ENCODE data around the gene TBC1D22A. TPM values are rescaled to one million over a fixed set of nuclear protein-coding genes. Genes with fewer than 3 reads are reported as not detected.

Gene TBC1D22A
- total RNA-seq, 1 donor: 17.7 TPM

DNA sequence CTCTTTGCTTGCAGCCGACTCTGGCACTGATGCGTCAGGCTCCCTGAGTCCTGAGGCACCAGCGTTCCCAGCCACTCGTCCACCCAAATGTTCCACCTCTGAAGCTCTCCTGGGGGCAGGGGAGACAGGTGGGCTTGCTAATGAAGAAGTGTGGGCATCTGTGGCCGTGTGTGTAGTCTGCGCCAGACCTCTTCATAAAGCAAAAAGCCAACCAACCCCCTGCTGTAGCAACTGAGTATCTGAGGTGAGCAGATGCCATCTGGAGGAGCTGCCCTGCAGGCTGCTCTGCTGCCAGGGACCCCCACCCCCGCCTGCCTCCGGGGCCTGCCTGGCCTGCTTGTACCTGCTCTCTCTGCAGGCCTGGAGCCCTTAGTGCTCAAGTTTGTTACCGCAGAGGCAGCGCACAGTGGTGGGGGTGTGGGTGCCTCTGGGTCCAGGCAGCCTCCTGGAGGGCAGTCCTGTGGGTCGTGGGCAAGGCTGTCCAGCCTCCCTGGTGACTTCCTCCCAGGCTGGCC, 272.5 kb downstream of the TBC1D22A start:
- Histone ChIP-seq H3K4me2 (ENCODE audit: insufficient read depth, low read length) (no peak overlapping the region), H3K4me1 (ENCODE audit: insufficient read depth, low read length) (peaks cover 6% of the 10 kb centered on the region), H3K27me3 (ENCODE audit: insufficient read depth, low read length) (no peaks in the 10 kb centered on the region), H3K9me3 (ENCODE audit: low read depth, low read length) (no peaks in the 10 kb centered on the region), H4K20me1 (ENCODE audit: insufficient read depth, low read length) (peaks cover 13% of the 10 kb centered on the region), H3K4me3 (ENCODE audit: insufficient read depth, low read length) (no peak overlapping the region), H3K36me3 (ENCODE audit: insufficient read depth, low read length) (no peaks in the 10 kb centered on the region), H3K27ac (ENCODE audit: low read depth, low read length) (no peak overlapping the region), H2AFZ (ENCODE audit: low read length) (no peak overlapping the region), H3K79me2 (ENCODE audit: insufficient read depth, low read length) (no peaks in the 10 kb centered on the region)
- peak; percentile 64 for DNase-seq (ENCODE audit: insufficient read length, low spot score, missing footprints)
- TF ChIP-seq, protein P1, sequence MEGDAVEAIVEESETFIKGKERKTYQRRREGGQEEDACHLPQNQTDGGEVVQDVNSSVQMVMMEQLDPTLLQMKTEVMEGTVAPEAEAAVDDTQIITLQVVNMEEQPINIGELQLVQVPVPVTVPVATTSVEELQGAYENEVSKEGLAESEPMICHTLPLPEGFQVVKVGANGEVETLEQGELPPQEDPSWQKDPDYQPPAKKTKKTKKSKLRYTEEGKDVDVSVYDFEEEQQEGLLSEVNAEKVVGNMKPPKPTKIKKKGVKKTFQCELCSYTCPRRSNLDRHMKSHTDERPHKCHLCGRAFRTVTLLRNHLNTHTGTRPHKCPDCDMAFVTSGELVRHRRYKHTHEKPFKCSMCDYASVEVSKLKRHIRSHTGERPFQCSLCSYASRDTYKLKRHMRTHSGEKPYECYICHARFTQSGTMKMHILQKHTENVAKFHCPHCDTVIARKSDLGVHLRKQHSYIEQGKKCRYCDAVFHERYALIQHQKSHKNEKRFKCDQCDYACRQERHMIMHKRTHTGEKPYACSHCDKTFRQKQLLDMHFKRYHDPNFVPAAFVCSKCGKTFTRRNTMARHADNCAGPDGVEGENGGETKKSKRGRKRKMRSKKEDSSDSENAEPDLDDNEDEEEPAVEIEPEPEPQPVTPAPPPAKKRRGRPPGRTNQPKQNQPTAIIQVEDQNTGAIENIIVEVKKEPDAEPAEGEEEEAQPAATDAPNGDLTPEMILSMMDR (IDR thresholded peaks at IDR 0.05; ENCODE audit: extremely low read depth, low read depth, low read length): no peak

DNA sequence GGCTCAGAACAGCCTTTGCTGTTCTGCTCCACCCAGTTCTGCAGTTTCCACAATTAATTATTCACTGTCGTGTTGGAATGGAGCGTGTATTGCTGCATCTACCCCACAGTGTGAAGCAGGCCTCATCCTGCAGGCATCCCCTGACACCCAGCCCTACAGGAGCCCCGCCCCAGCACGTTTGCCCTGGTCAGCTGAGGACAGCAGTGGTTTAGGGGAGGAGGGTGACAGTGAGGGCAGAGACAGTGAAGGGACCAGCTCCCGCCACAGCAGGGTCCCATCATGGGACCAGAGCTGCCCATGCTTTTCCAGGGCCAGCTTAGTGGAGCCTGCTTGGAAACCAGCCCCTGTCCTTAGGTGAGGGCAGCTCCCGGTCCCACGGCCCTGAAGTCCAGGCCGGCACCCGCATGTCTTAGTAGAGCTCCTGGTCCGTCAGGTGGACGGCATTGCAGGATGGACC, 273.0 kb downstream of the TBC1D22A start:
- Histone ChIP-seq H3K9me3 (ENCODE audit: low read depth, low read length) (no peaks in the 10 kb centered on the region), H3K36me3 (ENCODE audit: insufficient read depth, low read length) (no peaks in the 10 kb centered on the region)
- peak; percentile 69 for DNase-seq (ENCODE audit: insufficient read length, low spot score, missing footprints)

DNA sequence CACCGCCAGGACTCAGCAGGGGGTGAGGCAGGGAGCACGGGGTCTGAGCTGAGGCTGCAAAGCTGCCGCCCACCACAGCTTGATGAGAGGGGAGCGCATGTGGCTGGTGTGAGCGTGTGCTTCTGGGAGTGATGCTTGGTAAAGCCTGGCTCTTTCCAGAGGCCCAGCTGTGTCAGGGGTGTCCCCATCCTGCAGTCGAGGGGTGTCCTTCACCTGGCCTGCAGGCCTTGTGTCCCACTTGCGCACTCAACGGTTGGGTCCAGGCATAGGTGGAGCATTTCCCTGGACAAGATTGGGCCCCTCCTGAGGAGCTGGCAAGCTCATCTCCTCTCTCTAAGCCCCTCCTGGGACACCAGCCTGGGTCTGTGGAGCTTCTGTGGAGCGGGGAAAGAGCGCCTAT, 273.9 kb downstream of the TBC1D22A start:
- Histone ChIP-seq H2AFZ (ENCODE audit: low read length) (no peak overlapping the region), H3K4me1 (ENCODE audit: insufficient read depth, low read length) (no peaks in the 10 kb centered on the region), H3K4me3 (ENCODE audit: insufficient read depth, low read length) (no peak overlapping the region), H3K4me2 (ENCODE audit: insufficient read depth, low read length) (no peak overlapping the region), H3K9me3 (ENCODE audit: low read depth, low read length) (no peaks in the 10 kb centered on the region), H3K27ac (ENCODE audit: low read depth, low read length) (no peak overlapping the region), H4K20me1 (ENCODE audit: insufficient read depth, low read length) (peaks cover 10% of the 10 kb centered on the region), H3K36me3 (ENCODE audit: insufficient read depth, low read length) (no peaks in the 10 kb centered on the region), H3K79me2 (ENCODE audit: insufficient read depth, low read length) (no peaks in the 10 kb centered on the region), H3K27me3 (ENCODE audit: insufficient read depth, low read length) (no peaks in the 10 kb centered on the region)
- peak; percentile 58 for DNase-seq (ENCODE audit: insufficient read length, low spot score, missing footprints)
- TF ChIP-seq, protein P1 (IDR thresholded peaks at IDR 0.05; ENCODE audit: extremely low read depth, low read depth, low read length): no peak

More for the DNA sequence above, 273.0 kb downstream of the TBC1D22A start:
- H3K4me2 ChIP-seq (ENCODE audit: insufficient read depth, low read length): no peak overlapping the region
- no peaks in the 10 kb centered on the region for H3K79me2 ChIP-seq (ENCODE audit: insufficient read depth, low read length)
- H3K27ac ChIP-seq (ENCODE audit: low read depth, low read length): no peak overlapping the region
- peaks cover 2% of the 10 kb centered on the region for H3K4me1 ChIP-seq (ENCODE audit: insufficient read depth, low read length)
- no peaks in the 10 kb centered on the region for H3K27me3 ChIP-seq (ENCODE audit: insufficient read depth, low read length)
- TF ChIP-seq, protein P1 (IDR thresholded peaks at IDR 0.05; ENCODE audit: extremely low read depth, low read depth, low read length): no peak
- no peak overlapping the region for H2AFZ ChIP-seq (ENCODE audit: low read length)
- H3K4me3 ChIP-seq (ENCODE audit: insufficient read depth, low read length): no peak overlapping the region
- peaks cover 13% of the 10 kb centered on the region for H4K20me1 ChIP-seq (ENCODE audit: insufficient read depth, low read length)

DNA sequence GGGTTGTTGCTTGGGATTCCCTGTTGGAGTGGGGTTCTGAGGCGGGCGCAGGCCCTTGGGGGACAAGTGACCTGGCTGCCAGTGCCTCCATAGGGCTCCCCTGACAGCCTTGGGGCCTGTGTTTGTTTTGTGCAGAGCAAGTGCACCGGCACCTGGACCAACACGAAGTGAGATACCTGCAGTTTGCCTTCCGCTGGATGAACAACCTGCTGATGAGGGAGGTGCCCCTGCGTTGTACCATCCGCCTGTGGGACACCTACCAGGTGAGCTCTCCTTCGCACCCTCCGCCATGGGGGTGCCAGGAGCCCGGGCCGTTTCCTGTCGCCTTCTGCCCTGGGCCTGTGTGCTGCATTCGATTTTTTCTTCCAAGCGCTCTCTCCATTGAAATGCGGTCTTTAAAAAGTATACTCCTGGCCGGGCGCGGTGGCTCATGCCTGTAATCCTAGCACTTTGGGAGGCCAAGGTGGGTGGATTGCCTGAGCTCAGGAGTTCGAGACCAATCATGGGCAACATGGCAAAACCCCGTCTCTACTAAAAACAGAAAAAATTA, 274.6 kb downstream of the TBC1D22A start:
- Histone ChIP-seq H3K36me3 (ENCODE audit: insufficient read depth, low read length) (no peaks in the 10 kb centered on the region), H3K4me2 (ENCODE audit: insufficient read depth, low read length) (no peak overlapping the region), H3K27me3 (ENCODE audit: insufficient read depth, low read length) (no peaks in the 10 kb centered on the region), H2AFZ (ENCODE audit: low read length) (no peak overlapping the region), H3K4me1 (ENCODE audit: insufficient read depth, low read length) (no peaks in the 10 kb centered on the region), H3K79me2 (ENCODE audit: insufficient read depth, low read length) (no peaks in the 10 kb centered on the region), H3K9me3 (ENCODE audit: low read depth, low read length) (no peaks in the 10 kb centered on the region), H4K20me1 (ENCODE audit: insufficient read depth, low read length) (peaks cover 8% of the 10 kb centered on the region), H3K4me3 (ENCODE audit: insufficient read depth, low read length) (no peak overlapping the region), H3K27ac (ENCODE audit: low read depth, low read length) (no peak overlapping the region)
- peak; percentile 36 for DNase-seq (ENCODE audit: insufficient read length, low spot score, missing footprints)
- TF ChIP-seq, protein P1 (IDR thresholded peaks at IDR 0.05; ENCODE audit: extremely low read depth, low read depth, low read length): no peak

All from osteoblast (primary cell).